Hematopoietic multipotent progenitor cell treated with erythropoietin and hydrocortisone succinate and interleukin-3 and kit ligand, for 6 days (in vitro differentiated cells): ENCODE data around the gene CEP20.
A peak's percentile ranks its signal among the peaks of the same experiment; 100 is the strongest.

Source experiments
- DNase-seq: peaks from one replicate; pipeline ENCODE4 v3.0.0-alpha.2; 2015

CEP20 gene

DNA sequence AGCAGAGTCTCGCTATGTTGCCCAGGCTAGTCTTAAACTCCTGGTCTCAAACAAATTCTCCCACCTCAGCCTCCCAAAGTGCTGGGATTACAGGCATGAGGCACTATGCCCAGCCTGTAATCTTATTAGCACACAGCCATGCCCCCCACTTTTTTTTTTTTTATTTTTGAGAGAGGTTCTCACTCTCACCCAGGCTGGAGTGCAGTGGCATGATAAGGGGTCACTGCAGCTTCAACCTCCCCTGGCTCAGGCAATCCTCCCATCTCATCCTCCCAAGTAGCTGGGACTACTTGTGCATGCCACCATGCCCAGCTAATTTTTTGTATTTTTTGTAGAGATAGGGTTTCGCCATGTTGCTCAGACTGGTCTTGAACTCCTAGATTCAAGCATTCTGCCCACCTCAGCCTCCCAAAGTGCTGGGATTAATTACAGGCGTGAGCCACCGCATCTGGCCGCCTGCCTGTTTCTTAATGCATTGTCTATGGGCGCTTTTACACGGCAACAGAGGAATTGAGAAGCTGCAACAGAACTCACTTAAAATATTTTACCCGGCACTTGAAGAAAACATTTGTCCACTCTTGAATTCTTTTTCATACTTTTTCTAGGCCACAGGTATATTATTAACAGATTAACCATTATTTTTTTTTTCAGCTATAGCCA is 8.8 kb upstream of the CEP20 start:
- DNase-seq: peak; percentile 81

DNA sequence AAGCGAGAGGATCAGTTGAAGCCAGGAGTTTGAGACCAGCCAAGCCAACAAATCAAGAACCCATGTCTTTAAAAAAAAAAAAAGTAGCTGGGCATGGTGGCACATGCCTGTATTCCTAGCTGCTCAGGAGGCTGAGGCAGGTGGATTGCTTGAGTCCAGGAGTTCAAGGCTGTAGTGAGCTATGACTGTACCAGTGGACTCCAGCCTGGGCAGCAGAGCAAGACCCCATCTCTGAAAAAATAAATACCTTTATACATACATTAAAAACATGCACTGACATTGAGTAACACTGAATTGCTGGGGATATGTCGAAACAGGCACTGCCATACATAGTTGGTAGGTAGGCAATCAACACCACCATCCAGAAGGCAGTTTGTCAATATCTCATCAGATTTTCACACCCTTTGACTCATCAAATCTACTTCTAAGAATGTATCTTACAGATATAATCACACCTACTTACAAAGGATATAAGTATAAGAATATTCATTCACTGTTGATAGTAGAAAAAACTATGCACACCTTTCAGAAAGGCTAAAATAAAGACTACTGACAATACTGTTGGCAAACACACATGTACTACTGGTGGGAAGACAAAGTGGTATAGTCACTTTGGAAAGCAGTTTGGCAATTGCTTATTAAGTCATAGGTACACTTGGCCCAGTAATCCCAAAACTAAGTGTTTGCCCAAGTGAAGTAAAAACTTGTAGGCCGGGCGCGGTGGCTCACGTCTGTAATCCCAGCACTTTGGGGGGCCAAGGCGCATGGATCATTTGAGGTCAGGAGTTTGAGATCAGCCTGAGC is 6.4 kb upstream of the CEP20 start:
- DNase-seq: peak; percentile 35

DNA sequence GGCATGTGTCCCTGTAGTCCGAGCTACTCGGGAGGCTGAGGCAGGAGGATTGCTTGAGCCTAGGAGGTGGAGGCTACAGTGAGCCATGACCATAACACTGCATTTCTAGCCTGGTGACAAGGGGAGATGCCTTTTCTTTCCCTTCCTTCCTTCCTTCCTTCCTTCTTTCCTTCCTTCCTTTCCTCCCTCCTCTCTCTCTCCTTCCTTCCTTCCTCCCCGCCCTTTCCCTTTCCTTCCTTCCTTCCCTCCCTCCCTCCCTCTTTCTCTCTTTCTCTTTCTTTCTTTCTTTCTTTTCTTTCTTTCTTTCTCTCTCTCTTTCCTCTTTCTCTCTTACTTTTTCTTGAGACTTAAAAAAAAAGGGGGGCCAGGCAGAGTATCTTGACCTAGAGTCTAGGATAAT is 3.1 kb upstream of the CEP20 start:
- DNase-seq: no peak

DNA sequence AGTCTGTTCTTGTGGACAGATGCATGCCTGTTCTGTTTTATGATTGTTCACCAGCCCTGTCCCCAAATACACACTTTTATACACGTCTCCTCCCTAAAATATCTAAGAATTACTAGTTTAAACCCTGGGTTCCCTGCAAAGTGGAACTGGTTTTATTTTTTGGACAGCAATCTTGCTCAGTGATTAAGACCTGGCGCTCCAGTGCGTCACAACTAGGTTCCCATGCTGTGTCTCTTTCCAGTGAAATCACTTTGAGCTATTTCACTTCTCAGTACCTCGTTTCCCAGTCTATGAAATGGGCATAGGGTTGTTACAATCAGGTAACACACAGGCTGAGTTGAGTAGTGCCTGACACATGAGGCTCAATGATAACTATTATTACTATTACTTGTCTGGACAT is 1.1 kb downstream of the CEP20 start:
- DNase-seq: peak; percentile 43

DNA sequence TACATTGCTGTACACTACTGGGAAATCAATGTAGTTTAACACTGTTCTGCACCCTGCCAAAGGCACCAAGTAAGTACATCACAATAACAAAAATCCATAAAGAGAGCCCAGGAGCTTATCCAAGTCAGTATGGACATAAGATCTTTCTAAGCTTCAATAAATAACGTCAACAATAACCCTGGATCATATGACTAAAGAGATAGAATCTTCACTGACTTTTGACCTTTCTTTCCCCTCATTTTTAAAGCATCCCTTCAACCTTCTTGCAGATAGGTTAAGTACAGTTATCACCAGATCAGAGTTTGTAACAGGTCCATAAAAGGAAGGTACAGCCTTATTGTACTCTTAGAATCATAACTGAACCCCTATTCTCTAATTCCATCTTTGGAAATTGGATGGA is 2.3 kb downstream of the CEP20 start:
- no peak for DNase-seq

DNA sequence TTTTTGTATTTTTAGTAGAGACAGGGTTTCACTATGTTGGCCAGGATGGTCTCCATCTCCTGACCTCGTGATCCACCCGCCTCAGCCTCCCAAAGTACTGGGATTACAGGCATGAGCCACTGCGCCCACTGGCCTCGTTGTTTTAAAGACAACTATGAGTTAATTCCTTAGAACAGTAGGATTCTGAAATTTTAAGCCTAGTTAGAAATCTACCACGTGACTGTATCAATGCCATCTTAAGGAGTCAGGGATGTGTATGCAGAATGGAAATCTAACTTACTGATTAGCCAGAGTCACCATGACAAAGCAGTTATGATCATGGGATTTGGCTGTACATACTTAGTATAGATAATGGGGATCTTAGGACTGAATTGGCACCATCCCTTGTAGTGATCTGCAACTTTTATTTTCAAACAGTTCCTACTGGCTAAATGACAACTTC is 2.8 kb downstream of the CEP20 start:
- DNase-seq: peak; percentile 84

DNA sequence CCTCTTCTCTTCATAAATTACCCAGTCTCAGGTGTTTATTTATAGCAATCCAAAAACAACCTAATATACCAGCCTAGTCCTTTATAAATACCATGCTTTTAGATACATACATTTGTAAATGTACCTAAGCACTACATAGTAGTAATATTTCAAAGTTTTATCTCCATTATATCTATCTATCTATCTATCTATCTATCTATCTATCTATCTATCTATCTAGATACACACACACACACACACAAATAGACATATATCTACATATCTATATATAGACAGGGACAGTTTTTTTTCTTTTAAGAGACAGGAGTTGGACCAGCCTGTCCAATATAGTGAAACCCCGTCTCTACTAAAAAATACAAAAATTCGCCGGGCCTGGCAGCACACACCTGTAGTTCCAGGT is 5.8 kb downstream of the CEP20 start:
- no peak for DNase-seq

DNA sequence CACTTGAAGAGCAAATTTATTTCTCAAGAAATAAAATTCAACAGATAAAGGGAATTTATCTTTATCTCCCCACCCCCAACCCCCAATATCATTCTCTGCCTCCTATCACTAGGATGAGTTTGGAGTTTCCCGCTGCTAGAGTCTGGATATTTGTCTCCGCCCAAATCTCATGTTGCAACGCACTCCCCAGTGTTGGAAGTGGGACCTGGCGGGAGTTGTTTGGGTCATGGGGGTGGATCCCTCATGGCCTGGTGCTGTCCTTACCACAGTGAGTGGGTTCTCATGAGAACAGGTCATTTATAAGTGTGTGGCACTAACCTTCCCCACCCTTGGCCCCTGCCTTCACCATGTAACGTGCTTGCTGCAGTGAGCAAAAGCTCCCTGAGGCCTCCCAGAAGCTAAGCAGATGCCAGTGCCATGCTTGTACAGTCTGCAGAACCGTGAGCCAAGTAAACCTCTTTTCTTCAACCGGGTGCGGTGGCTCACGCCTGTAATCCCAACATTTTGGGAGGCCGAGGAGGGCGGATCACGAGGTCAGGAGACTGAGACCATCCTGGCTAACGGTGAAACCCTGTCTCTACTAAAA is 6.5 kb downstream of the CEP20 start:
- no peak for DNase-seq

DNA sequence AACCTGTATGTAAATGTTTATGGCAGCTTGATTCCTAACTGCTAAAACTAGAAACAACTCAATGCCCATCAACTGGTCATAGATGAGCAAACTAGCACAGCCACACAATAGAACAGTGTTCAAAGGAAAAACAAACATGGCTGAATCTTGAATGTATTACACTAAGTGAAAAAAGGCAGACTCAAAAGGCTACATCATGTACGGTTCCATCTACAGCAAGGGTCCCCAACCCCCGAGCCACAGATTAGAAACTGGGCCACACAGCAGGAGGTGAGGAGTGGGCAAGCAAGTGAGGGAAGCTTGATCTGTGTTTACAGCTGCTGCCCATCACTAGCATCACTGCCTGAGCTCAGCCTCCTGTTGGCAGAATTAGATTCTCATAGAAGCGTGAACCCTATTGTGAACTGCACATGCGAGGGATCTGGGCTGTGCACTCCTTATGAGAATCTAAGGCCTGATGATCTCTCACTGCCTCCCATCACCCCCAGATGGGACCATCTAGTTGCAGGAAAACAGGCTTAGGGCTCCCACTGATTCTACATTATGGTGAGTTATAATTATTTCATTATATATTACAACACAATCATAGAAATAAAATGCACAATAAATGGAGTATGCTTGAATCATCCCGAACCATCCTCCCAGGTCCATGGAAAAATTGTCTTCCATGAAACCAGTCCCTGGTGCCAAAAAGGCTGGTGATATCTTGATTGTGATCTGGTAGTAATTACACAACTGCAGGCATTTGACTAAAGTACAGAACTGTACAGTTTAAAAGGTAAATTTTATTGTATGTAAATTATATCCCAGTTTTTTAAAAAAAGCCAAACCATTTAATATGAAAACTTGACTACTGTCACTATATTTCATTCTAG is 7.7 kb downstream of the CEP20 start:
- DNase-seq: no peak

DNA sequence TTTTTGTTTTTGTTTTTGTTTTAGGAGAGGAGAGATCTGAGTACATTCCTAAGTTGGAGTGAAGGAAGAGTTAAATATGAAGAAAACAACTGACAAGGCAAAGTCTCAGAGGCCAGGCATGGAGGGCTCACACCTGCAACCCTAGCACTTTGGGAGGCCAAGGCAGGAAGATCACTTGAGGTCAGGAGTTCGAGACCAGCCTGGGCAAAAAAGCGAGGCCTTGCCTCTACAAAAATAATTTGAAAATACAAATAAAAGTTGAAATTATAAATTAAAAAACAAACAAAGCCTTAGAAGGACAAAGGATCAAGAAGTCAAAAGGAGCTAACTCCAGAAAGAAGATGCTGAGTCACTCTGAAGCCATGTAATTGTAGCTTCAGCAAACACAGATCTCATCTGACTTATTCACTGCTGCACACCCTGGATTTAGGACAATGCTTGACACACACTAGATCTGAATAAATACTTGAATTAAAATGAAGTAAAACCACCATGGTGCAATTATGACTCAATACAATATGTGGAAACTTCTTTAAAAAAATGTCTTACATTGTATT is 9.1 kb downstream of the CEP20 start:
- DNase-seq: peak; percentile 76

DNA sequence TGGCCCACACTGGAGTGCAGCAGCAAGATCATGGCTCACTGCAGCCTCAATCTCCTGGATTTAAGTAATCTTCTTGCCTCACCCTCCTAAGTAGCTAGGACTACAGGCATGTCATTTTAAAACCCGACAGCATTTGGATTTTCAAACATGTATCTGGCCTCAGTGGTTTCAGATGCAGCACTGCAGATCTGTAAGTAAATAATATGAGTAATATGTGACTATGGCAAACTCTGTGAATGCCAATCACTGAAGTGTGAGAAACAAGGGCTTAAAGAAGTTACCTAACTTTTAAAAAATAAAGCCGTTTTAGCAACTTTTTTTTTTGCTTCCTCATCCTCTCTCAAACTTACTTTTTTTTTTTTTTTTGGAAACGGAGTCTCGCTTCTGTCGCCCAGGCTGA is 11.9 kb downstream of the CEP20 start:
- DNase-seq: no peak

DNA sequence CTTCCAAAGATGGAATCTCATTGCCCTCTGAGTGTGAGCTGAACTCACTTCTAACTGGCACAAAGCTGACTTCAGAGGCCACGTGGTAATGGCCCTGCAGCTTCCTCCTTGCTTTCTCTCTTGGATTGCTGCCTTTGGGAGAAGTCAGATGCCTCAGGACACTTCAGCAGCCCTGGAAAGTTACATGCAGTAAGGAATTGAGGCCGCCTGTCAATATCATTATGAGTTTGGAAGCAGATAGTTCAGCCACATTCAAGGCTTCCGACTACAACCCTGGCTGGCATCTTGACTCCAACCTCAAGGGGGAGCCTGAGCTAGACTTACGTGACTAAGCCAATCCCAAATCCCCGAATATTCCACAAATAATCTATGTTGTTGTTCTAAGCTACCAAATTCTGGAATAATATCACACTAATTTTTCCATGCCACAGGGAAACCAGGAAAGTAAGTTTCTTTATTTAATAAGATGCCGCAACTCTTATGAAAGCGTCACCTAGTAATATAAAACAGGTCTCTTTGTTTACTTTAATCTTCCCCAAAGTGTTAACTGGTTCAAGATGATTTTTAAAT is 13.6 kb downstream of the CEP20 start:
- DNase-seq: peak; percentile 81

DNA sequence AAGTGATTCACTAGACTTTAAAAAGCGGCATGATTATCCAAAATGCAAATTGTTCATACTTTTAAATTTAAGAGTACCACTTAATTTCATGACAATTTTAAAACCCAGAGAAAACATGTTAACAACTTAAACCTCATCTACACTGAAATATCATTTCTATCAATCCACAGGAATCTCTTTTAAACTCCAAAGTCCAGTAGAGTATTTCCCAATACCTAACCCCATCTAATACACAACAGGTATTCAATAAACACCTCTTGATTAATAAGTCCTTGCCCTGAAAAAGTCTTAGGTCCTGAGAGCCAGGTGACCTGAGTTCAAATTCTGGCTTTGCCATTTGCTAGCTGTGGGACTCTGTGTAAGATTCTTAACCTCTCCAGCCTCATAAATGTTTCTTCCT is 14.7 kb downstream of the CEP20 start:
- no peak for DNase-seq

DNA sequence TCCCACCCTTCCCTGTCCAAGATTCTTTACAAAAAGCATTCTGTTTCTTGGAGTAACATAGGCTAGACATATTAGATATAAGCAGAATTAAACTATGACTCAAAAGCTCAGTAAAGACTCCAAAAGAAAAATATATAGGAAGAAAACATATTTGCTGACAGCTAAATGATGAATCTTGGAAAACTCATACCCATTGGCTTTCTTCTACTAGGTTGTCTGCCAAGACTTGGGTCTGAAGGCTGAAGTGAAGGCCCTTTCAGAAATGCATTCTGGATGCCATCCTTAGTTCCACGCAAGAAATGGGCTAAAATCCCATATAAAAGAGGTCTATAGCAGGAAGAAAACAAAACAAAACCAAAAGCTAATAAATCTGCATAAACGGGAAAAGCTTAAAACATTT is 15.1 kb downstream of the CEP20 start:
- DNase-seq: no peak

DNA sequence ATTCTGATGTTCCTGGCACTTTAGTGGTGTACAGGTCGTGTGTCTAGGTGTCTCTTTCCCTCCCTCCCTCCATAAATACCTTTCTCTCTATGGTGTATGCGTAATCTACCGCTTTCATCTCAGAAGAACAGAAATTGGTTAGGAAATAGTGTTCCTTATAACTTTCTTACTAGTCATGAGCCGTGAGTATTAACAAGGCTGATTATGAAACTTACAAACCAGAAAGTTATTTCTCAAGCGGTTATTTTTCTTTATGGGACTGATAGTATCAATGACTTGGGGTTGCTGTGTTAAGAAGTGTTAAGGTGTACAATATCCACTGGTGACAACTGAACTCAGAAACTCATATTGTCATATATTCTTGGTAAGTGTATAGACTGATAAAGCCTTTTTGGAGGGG is 18.4 kb downstream of the CEP20 start:
- peak; percentile 54 for DNase-seq

DNA sequence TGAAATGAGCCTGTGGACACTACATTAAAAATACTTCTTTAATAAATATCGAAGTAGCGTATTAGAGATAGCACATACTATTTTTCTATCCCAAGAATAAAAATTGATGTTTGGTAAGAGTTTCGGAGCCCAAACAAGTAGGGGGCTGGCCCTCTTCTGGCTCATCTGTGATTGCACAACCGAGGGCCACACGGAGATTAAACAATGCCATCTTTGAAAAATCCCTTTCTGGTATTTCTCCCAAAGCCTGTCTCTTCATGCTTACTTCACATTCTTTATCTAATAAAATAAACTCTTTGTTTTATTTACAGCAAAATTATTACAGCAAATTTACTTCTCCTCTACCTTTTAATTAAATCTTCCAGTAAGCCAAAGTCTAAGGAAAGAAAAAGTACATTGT is 22.0 kb downstream of the CEP20 start:
- DNase-seq: no peak

DNA sequence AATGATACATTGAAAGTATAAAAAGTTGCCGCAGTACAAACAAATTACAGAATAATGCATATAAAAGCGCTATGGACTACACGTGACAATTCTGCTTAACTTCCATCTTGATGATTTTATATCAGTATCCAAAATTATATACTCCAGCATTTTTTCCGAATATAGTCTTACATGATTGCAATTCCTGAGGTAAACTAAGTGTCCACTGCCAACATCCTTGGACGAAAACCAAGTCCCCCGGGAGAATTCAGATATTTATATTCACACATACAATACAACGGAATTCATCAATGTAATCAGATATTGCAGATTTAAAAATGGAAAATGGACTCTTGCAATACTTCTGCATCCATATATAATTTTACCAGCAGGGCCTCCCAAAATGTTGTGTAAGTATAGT is 22.7 kb downstream of the CEP20 start:
- DNase-seq: no peak

DNA sequence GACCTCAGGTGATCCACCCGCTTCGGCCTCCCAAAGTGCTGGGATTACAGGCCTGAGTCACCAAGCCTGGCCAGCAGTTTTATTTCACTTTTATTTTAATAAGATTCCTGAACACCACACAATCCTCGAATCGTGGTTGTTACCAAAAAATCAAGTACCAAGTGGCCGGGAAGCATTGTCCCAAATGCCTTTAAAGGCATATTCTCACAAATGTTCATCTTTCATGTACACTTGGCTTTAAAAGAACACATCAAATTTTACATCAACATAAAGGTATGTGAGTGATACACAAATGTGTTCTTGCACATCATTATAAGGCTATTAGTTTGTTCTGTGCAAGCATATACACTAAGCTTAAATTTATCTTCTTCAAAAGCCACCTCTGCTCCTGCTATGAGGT is 23.5 kb downstream of the CEP20 start:
- DNase-seq: no peak

DNA sequence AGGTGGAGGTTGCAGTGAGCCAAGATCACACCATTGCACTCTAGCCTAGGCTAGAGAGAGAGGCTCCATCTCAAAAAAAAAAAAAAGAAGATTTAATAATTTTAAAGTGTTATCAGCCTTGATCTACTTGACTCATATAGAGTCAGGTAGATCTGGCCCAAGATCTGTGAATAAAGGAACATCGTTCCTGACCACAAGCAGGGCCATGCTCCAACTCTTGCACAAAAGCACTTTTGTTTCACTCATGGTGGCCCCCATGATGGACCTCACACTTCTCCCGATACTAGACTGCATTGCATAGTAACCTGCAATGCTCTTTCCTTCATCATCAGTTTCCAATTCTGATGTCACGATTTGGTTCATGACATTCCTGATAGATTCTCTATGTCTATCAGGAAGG is 26.4 kb downstream of the CEP20 start:
- DNase-seq: no peak

DNA sequence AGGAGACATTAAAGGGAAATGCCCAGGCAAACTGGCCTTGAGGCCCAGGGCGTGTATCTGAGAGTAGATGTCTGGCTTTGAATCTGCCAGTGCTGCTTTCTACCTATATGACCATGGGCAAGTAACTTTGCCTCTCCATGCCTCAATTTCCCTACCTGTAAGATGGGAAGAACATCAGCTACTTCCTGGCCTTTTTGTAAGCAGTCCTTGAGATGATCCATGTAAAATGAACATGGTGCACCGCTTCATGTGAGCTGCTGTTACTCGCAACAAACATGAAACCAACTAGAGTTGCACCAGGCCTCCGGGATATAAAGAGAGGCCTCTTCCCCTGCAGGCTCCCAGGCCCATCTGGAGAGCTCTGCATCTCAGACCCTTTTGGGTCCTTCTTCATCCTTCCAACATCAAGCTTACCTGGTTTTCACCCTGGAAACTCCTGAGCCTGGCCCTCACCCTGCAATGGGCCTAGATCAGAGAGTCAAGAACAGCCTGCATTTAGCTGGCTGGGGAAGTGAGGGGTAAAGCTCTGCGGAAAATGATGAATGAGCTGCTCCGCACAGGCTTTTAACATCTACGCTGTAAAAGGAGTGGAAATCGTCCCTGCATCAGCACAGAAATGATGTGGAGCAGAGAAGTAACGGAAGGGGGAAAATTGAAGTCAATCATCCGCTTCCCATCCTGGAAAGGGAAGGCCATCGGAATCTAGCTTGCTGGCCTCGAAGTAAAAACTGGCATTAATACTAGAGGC is 29.3 kb downstream of the CEP20 start:
- DNase-seq: no peak

DNA sequence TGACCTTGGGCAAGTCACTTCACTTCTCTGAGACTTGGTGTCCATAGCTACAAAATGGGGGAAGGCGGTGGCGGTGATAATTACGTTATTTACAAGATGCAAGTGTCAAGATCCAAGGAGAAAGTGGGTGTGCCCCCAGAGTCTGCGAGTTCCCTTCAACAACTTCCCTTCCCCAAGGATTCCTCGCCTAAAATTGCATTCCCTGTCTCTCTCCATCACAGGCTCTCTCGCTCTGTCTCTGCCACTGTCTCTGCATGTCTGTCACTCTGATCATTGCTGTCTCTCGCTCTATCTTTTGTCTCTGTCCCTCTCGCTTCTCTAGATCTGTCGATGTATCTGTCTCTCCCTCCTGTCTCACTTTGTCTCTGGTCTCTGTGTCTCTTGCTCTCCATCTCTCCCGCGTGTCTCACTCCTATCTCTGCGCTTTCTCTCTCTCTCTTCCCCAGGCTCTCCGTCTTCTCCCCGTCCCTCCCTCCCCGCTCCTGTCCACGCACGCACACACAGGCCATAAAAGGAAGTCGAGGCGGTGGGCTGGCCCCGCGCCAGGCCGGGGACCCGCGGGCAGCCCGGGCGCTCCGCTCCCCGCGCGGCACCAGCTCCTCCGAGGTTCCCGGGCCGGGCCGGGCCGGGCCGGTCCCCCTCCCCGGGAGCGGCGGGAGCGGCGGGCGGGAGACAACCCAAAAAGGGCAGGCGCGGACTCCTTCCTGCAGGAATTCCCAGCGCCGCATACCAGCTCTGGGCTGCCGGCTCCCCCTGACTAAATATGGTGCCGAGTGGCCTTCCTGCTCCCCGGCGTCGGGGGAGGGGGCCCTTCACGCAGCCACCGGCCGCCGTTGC is 30.5 kb downstream of the CEP20 start:
- DNase-seq: peak; percentile 26
